ENCODE data around the gene PTTG1IP.

GRCh38 chr21:44805859-44806258 is 67.6 kb downstream of the PTTG1IP start:
- TF ChIP-seq CTCF (IDR thresholded peaks at IDR 0.05; ENCODE audit: low read depth, low read length), result no peak
- TF ChIP-seq MAX (IDR thresholded peaks at IDR 0.05; ENCODE audit: low read depth, low read length), result no peak
